ENCODE results near the gene LAP3. TPM values are rescaled to one million over a fixed set of nuclear protein-coding genes. Genes with fewer than 3 reads are reported as not detected.
"Not testable (repeated sequence)": the region's sequence is repeated elsewhere in the genome, so short reads cannot be mapped to it uniquely, and the experiment has no call there.

The LAP3 gene
- total RNA-seq, 8 experiments from 2014 or later, result 17.6 to 129 (median 55.4) TPM

DNA sequence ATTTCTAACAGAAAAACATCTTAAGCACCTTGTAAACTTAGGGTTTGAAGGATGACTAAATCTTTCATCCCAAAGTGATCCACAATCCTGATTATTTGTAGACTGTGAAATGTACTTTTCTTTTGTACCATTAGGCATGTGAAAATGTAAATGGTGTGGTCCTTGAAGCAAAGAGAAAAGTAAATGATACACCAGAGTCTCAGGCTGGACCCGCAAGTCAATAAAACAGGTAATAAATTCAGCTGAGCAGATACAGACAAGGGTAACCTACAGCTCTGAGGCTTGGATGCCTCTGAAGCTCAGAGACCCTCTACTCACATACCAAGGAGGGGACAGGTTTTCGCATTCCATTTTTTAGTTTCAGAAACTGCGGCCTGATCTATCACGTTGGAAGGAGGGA lies 2.8 kb upstream of the LAP3 start:
- ATAC-seq (replicated peaks in 6 of 8), result no peak
- in situ Hi-C loops (cut with MboI; ENCODE audit: low pct_unique_long_range_greater_than_20kb in 2 of 9, low sequenced_read_pairs in 9 of 9, unreplicated experiment in 9 of 9), result loop anchor here in 5 of 9 experiments (10.0 to 25.0 kb wide), 2 partner anchors 231 to 1013 kb away; no protein-coding TSS in a partner anchor

DNA sequence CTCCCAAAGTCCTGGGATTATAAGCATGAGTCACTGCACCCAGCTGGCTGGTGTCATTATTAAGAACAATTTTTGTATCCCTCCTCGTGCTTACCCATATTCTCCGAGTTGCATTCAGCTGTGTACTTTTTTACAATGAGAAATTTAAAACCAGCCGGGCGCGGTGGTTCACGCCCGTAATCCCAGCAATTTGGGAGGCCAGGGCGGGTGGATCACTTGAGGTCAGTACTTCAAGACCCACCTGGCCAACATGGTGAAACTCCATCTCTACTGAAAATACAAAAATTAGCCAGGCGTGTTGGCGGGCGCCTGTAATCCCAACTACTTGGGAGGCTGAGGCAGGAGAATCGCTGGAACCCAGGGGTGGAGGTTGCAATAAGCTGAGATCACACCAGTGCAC lies 1.8 kb upstream of the LAP3 start:
- not testable (repeated sequence) for H3K4me3 ChIP-seq; H3K27ac ChIP-seq; ATAC-seq (replicated peaks in 6 of 8)
- H3K4me1 ChIP-seq (replicated peaks in 1 of 2), result peaks cover 10% of the 10 kb centered on the region in 2 donors
- WGBS, 10 experiments, result 80 to 100% (median 93%) methylated on average over 1 to 11 of the region's 12 CpGs
- in situ Hi-C loops (cut with MboI; ENCODE audit: low pct_unique_long_range_greater_than_20kb in 2 of 9, low sequenced_read_pairs in 9 of 9, unreplicated experiment in 9 of 9), result loop anchor here in 1 of 9 experiments (10.0 kb wide), 1 partner anchor 230 kb away; no protein-coding TSS in a partner anchor

More for the DNA sequence above, 2.8 kb upstream of the LAP3 start:
- no peak overlapping the region for H3K4me3 ChIP-seq
- peaks cover 10% of the 10 kb centered on the region in 2 donors for H3K4me1 ChIP-seq (replicated peaks in 1 of 2)
- H3K27ac ChIP-seq, result no peak overlapping the region
- 60 to 100% (median 87%) methylated on average over 1 to 4 of the region's 4 CpGs; no CpG with 5 or more reads in 3 of the 10 experiments for WGBS, 10 experiments

DNA sequence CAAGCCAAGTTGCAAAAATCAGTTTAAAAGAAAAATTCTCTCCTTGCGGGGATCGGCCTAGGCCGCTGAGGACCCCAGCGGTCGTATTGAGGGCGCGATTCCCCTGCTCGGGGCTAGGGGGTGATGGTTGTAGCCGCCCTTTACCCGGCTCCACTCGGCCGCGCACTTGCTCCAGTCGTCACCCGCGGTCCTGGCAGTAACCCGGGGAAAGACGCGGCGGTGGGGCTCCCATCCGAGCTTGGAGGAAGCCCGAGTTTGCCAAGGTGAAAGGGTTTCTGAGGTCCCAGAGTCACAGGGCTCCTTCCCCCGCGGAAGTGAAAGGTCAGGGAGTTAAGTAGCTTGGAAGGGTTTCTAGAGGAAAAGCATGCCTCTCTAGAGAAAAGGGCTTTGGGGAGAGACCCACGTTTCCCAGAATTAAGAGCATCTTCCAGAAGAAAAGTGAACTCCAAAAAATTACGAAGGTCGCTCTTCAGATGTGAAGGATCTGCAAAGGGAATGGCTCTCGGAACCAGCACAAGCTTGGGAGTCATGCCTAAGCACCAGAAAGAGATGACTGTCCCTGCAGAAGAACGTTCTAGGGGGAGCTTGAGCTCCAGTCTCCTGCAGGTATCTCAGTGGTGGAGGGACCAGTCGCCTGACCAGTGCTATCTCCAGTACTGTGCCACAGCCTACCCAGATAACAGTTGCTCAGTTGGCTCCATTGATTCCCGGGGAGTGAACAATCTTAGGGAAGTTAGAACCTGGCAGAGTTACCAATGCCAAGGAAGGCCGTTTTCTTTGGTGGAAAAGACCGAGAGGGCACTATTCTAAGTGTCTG lies 875 bp downstream of the LAP3 start:
- Histone ChIP-seq H3K27ac (peak overlapping the region; percentile 49 to 69), H3K4me3 (peak overlapping the region; percentile 43 to 65 (median 62)), H3K4me1 (replicated peaks in 1 of 2) (peaks cover 10% of the 10 kb centered on the region in 2 donors)
- 0 to 89% (median 19%) methylated on average over 1 to 12 of the region's 33 CpGs; no CpG with 5 or more reads in 3 of the 10 experiments for WGBS, 10 experiments
- in situ Hi-C loops (cut with MboI; ENCODE audit: low pct_unique_long_range_greater_than_20kb in 2 of 9, low sequenced_read_pairs in 9 of 9, unreplicated experiment in 9 of 9), result loop anchor here in 1 of 9 experiments (10.0 kb wide), 1 partner anchor 227 kb away; no protein-coding TSS in a partner anchor
- peak; percentile 12 to 51 (median 42) for ATAC-seq (replicated peaks in 6 of 8)

DNA sequence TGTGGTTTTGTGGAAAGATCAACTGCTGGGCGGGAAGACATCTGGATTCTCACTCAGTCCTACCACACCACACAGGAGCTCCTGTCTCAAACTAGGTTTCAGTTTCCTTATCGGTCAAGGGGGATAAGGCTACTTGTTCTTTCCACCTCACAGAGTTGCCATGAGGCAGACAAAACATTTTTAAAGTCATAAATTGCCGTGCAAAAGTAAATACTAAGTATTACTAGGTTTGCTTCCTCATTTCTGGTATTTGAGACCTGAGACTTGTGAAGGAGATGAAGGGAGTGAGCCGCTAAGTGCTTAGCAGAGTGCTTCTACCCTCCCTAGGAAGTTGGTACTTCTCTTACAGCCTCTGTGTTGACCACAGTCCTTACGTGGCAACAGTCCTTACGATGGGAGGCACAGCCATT lies 1.5 kb downstream of the LAP3 start:
- H3K4me1 ChIP-seq (replicated peaks in 1 of 2), result peaks cover 10% of the 10 kb centered on the region in 2 donors
- ATAC-seq (replicated peaks in 6 of 8), result no peak
- in situ Hi-C loops (cut with MboI; ENCODE audit: low pct_unique_long_range_greater_than_20kb in 2 of 9, low sequenced_read_pairs in 9 of 9, unreplicated experiment in 9 of 9), result loop anchor here in 1 of 9 experiments (10.0 kb wide), 1 partner anchor 226 kb away; no protein-coding TSS in a partner anchor
- no peak overlapping the region for H3K27ac ChIP-seq
- 43 to 100% (median 82%) methylated on average over 1 to 6 of the region's 6 CpGs; no CpG with 5 or more reads in 1 of the 10 experiments for WGBS, 10 experiments
- H3K4me3 ChIP-seq, result peak overlapping the region in 4 of 5 donors; percentile 57 to 65 (median 62)

DNA sequence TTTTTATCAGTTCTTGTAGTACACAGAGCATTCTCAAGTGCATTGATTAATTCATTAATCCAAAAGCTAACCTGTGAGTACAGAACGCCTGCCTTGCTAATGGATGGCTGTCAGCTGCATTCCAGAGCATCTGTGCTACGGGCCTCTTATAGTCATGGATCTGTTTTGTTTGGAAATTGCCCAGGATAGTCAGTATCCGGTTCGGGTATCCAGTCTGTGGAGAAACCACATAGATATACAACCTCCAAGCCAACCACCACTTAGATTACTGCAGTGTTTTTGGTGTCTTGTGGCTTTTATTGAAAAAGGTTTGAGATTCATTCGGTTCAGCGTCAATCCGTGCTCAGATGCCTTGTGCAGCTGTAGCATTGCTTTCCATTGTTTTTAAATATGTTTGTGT lies 4.0 kb downstream of the LAP3 start:
- Histone ChIP-seq H3K4me3 (no peak overlapping the region), H3K4me1 (replicated peaks in 1 of 2) (peaks cover 10 to 20% of the 10 kb centered on the region in 2 donors), H3K27ac (no peak overlapping the region)
- in situ Hi-C loops (cut with MboI; ENCODE audit: low pct_unique_long_range_greater_than_20kb in 2 of 9, low sequenced_read_pairs in 9 of 9, unreplicated experiment in 9 of 9), result no loop called here
- no peak for ATAC-seq (replicated peaks in 6 of 8)
- WGBS, 10 experiments, result 77 to 100% (median 95%) methylated on average over 1 to 7 of the region's 7 CpGs; no CpG with 5 or more reads in 1 of the 10 experiments

DNA sequence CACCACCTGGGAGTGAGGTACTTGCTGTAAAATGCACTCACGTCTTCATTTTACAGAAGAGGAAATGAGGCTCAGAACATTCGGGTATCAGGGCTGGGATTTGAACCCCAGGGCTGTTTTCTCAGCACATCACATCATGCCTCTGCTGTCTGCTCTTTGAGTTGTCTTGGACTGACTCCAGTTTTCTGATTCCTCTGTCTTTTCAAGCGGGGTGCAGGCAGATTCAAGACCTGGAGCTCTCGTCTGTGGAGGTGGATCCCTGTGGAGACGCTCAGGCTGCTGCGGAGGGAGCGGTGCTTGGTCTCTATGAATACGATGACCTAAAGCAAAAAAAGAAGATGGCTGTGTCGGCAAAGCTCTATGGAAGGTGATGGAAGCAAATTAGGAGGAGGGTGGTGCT lies 6.3 kb downstream of the LAP3 start:
- in situ Hi-C loops (cut with MboI; ENCODE audit: low pct_unique_long_range_greater_than_20kb in 2 of 9, low sequenced_read_pairs in 9 of 9, unreplicated experiment in 9 of 9), result no loop called here
- H3K27ac ChIP-seq, result no peak overlapping the region
- no peak overlapping the region for H3K4me3 ChIP-seq
- ATAC-seq (replicated peaks in 6 of 8), result no peak
- H3K4me1 ChIP-seq (replicated peaks in 1 of 2), result peaks cover 7 to 17% of the 10 kb centered on the region in 2 donors
- 75 to 100% (median 92%) methylated on average over 2 to 7 of the region's 9 CpGs; no CpG with 5 or more reads in 6 of the 10 experiments for WGBS, 10 experiments

DNA sequence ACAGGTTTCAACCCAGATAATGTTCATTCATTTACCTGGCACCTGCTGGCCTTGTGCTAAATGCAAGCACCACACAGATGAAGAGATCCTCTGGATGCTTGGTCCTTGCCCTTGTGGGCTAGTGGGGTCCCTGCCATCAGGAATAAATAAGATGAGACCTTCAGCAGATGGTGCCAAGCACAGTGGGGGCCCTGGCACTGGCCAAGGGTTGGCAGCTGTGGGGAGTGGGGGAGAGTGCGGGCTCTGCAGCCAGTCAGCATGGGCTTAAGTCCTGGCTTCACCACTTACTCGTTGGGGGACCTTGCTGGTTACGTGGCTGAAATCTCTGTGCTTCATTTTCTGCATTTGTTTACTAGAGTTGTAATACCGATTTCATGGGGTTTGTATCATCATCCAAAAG lies 6.9 kb downstream of the LAP3 start:
- in situ Hi-C loops (cut with MboI; ENCODE audit: low pct_unique_long_range_greater_than_20kb in 2 of 9, low sequenced_read_pairs in 9 of 9, unreplicated experiment in 9 of 9), result no loop called here
- Histone ChIP-seq H3K27ac (no peak overlapping the region), H3K4me3 (no peak overlapping the region), H3K4me1 (replicated peaks in 1 of 2) (peaks cover under 1 to 10% of the 10 kb centered on the region in 2 donors)
- WGBS, 10 experiments, result 20 to 100% (median 80%) methylated on average over 1 to 3 of the region's 4 CpGs; no CpG with 5 or more reads in 5 of the 10 experiments
- no peak for ATAC-seq (replicated peaks in 6 of 8)

DNA sequence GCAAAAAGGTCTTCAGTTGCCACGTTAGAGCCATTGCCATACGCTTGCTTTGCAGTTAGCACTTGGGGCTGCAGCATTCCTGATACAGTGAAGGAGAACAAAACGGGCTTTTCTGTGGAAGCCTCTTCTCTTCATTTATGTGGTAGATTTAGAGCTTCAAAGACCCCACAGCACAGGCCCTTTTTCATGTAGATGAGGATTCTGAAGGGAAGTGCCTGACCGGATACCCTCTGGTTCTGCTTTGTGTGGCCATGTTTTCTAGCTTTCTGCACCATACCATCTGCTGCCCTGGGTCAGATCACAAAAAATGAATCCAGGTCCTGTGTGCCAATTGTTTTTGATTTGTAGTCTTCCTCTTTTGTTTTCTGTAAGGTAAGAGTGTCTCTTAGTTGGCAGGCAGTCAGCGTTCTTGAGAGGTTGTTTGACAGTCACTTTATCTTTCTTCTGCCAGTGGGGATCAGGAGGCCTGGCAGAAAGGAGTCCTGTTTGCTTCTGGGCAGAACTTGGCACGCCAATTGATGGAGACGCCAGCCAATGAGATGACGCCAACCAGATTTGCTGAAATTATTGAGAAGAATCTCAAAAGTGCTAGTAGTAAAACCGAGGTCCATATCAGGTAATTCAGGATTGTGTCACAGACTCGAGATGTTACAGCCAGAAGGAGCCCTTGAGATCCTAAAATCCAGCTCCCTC lies 7.7 kb downstream of the LAP3 start:
- in situ Hi-C loops (cut with MboI; ENCODE audit: low pct_unique_long_range_greater_than_20kb in 2 of 9, low sequenced_read_pairs in 9 of 9, unreplicated experiment in 9 of 9), result no loop called here
- WGBS, 10 experiments, result 62 to 88% (median 75%) methylated on average over 1 to 8 of the region's 10 CpGs; no CpG with 5 or more reads in 2 of the 10 experiments

DNA sequence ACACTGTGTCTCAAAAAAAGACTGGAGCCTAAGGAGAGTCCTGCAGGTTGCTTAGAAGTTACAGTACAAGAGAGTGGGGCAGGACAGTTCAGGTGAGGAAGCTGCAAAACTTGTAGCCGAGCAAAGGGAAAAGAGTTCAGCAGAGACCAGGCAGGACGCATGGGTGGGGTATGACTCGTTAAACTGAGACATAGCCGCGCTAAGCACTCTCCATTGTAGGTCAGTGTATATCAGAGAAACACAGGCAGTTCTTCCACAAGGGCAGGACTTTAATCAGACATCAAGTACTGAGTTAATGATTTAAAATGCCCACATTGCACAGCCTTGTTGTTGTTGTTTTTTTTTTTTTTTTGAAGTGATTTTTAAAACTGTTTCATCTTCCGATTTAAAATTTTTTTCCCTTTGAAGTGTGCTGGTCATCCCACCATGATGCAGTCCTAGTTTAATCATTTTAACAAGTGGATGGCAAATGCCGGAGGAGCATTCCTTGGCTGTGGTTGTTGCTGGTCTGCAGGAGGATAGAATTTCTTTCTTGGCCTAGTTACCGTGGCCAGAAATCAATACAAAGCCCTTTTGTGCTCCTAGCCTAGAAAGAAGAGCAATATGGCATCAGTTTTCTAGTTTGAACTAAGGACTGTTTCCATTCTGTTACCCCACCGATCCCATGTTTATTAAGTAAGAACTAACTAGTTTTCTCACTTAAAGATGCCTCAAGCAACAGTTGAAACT lies 10.3 kb downstream of the LAP3 start:
- H3K4me3 ChIP-seq, result no peak overlapping the region
- in situ Hi-C loops (cut with MboI; ENCODE audit: low pct_unique_long_range_greater_than_20kb in 2 of 9, low sequenced_read_pairs in 9 of 9, unreplicated experiment in 9 of 9), result no loop called here
- no peak for ATAC-seq (replicated peaks in 6 of 8)

More for the DNA sequence above, 7.7 kb downstream of the LAP3 start:
- peak in 1 of 8 experiments; percentile 17 for ATAC-seq (replicated peaks in 6 of 8)
- Histone ChIP-seq H3K4me1 (replicated peaks in 1 of 2) (peaks cover 0 to 10% of the 10 kb centered on the region in 2 donors), H3K27ac (no peak overlapping the region), H3K4me3 (no peak overlapping the region)

DNA sequence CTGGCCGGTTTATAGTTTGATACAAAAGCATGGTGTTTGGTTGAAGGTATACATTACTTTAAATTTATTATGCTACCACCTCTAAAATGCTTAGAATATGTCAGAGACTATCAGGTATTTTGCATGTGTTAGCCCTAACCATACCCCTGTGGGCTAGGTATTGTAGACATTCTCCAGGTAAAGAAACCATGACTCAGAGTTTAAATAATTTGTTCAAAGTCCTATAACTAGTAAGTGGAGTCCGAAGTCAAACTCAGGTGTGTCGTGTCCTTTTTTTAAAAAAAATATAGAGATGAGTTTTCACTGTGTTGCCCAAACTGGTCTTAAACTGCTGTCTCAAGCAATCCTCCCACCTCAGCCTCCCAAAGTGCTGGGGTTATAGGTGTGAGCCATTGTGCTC lies 12.4 kb downstream of the LAP3 start:
- 91 to 100% (median 100%) methylated on average over 1 to 3 of the region's 3 CpGs; no CpG with 5 or more reads in 2 of the 10 experiments for WGBS, 10 experiments
- in situ Hi-C loops (cut with MboI; ENCODE audit: low pct_unique_long_range_greater_than_20kb in 2 of 9, low sequenced_read_pairs in 9 of 9, unreplicated experiment in 9 of 9), result no loop called here
- ATAC-seq (replicated peaks in 6 of 8), result no peak
- no peak overlapping the region for H3K4me3 ChIP-seq
- no peak overlapping the region for H3K27ac ChIP-seq
- H3K4me1 ChIP-seq (replicated peaks in 1 of 2), result peaks cover 0 to 3% of the 10 kb centered on the region in 2 donors

More for the DNA sequence above, 10.3 kb downstream of the LAP3 start:
- H3K4me1 ChIP-seq (replicated peaks in 1 of 2), result peaks cover 0 to 10% of the 10 kb centered on the region in 2 donors
- WGBS, 10 experiments, result 72 to 93% (median 88%) methylated on average over 2 to 9 of the region's 9 CpGs
- no peak overlapping the region for H3K27ac ChIP-seq

DNA sequence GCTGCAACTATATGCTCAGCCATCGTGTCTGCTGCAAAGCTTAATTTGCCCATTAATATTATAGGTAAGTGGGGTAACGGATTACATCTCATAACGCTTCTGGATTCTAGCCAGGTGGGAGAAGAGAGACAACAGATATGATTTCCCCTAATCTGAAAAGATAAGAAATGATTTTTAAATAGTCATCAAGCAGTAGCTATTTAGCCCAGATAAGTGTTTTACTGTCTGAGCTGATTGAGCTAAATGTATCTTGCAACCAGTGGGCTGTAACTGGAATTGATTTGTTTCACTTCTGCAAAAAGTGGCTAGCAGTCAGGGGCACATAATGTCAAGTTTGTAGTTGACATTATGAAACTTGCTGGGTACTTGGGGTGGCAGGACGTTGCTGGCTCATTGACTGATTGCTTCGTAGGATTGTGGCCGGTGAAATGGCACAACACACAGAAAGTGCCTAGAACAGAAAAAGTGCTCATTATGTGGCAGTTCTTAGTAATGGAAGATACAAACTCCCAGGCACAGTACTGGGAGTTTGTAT lies 18.5 kb downstream of the LAP3 start:
- no peak for ATAC-seq (replicated peaks in 6 of 8)
- 69 to 100% (median 93%) methylated on average over 1 to 6 of the region's 6 CpGs; no CpG with 5 or more reads in 2 of the 10 experiments for WGBS, 10 experiments
- in situ Hi-C loops (cut with MboI; ENCODE audit: low pct_unique_long_range_greater_than_20kb in 2 of 9, low sequenced_read_pairs in 9 of 9, unreplicated experiment in 9 of 9), result no loop called here
- H3K4me3 ChIP-seq, result no peak overlapping the region
- H3K4me1 ChIP-seq (replicated peaks in 1 of 2), result no peaks in the 10 kb centered on the region
- no peak overlapping the region for H3K27ac ChIP-seq

DNA sequence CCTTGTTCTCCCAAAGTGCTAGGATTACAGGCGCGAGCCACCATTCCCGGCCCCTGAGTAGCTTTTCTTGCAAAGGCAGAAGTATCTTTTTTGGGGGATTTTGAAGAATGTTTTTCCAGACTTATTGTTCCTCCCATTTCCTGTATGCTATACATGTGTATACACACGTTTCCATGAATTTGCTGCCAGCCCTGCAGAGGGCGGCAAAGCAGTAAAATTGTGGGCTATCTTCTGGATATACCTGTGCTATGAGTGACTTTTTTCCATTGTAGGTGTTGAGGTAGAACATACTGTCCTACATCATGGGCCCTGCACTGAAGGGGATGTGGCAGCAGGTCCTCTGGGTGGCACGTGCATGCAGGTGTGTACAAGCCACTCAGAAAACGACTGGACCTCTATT lies 20.5 kb downstream of the LAP3 start:
- in situ Hi-C loops (cut with MboI; ENCODE audit: low pct_unique_long_range_greater_than_20kb in 2 of 9, low sequenced_read_pairs in 9 of 9, unreplicated experiment in 9 of 9), result no loop called here
- Histone ChIP-seq H3K27ac (no peak overlapping the region), H3K4me1 (replicated peaks in 1 of 2) (no peaks in the 10 kb centered on the region), H3K4me3 (no peak overlapping the region)
- peak in 2 of 8 experiments; percentile 27 to 73 for ATAC-seq (replicated peaks in 6 of 8)
- 32 to 85% (median 67%) methylated on average over 2 to 4 of the region's 7 CpGs; no CpG with 5 or more reads in 2 of the 10 experiments for WGBS, 10 experiments
